Umbilical cord (tissue), 2 donors: ENCODE results near the gene TCEANC2. TPM values are rescaled to one million over a fixed set of nuclear protein-coding genes. Genes with fewer than 3 reads are reported as not detected.
"Not testable (repeated sequence)": the region's sequence is repeated elsewhere in the genome, so short reads cannot be mapped to it uniquely, and the experiment has no call there.

Experiments
- DNase-seq: peaks from one replicate; pipeline ENCODE4 v3.0.0-alpha.2; 2015; ENCODE audit warnings: low spot score
- total RNA-seq: library from RNA; depleted of rRNA; stranded (reverse); fragments of >200 nt; gene quantifications from one replicate; pipeline ENCODE4 v1.2.3, GENCODE V29; 2014; ENCODE audit warnings: low replicate concordance; ENCODE audit not compliant: insufficient read depth

TCEANC2 gene
- total RNA-seq, 1 donor from 2014 or later: 8.7 TPM

DNA sequence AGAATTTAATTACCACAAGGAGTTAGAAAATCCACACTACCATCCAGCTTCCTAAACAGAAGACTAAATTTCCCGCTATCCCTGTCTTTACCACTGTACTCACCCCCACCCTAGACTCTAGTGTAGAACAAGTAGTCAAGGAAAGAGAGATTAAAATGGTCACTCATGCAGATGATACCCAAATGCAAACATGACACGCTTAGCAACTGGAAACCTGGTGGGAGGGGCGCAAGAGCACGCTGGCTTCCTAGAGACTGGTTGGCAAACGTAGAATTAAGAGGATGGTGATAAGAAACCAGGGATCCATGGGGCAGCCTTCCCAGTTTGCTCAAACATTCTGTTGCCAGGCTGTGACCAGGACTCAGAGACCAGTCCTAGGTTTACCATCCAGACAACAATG, 25.6 kb upstream of the TCEANC2 start:
- DNase-seq: no peak

DNA sequence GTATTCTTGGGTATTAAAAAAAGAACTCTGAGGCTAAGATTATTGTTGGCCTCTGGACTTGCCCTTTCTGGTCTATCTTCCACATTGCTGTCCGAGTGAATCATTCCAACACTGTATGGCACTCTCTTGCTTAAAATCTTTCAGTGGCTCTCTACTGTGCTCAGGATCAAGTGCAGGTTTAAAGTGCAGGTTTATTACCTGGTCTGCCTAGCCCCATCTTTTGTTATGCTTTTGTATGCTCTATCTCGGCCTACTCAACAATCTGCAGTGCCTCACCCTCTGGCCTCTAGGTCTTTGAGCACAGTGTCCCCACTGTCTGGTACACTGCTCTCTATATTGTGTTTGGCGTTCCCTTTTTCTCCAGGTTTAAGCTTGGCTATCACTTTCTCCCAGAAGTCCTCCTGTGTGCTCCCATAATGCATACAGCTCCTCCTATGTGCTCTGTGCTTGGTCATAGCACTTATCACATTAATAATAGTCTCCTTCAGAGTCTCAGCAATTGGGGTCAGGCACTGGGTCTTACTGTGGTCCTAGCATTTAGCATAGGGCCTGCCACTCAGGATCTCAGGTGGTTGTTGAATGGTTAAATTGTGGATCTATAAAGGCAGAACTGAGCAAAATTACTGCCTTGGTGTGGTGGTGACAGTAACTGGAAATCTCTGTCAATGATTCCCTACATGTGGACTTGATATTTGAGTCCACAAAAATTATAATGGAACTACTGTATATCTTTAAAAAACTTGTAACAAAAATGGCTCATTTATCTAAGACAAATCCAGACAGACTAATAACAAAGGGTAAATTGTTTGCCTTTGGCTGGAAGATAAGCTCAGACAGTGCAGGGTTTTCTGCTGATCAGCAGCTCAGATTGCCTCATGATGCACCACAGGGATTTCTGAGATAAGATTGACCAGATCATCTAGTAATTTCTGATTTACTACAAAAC, 24.8 kb upstream of the TCEANC2 start:
- DNase-seq: no peak

DNA sequence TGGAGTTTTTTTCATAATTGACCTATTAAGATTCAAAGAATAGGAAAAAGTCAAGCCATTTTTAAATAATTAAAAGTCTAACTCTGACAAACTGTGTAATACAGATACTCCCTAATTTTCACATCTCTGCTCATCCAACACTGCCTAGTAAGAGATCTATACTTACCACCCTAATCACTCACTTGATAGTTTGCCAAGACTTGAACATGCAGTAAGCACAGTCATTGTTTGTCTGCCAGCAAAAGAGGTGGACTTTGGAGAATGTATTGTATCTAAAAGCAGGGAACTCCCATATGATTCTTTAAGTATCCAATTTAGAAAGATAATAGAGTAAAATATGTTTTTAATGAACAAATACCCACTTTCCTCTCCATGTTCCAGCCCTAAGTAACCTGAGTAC, 15.9 kb upstream of the TCEANC2 start:
- DNase-seq: no peak

DNA sequence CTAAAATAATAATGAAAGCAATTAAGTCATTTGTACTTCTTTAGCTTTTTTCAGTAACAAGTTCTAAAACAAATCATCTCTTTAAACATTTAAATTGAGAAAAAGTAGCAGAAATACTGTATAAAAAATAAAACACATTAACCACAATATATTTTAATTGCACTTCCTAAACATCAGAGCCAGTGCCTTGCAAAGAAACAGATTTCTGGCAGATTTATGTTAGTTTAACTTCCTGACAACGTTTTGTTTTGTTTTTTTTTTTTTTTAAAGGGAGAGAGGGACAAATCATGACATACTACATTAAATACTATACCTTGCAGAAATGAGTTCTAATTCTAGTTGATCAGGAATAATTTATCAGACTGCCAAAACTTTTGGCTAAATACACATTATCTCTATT, 11.6 kb upstream of the TCEANC2 start:
- DNase-seq: no peak

DNA sequence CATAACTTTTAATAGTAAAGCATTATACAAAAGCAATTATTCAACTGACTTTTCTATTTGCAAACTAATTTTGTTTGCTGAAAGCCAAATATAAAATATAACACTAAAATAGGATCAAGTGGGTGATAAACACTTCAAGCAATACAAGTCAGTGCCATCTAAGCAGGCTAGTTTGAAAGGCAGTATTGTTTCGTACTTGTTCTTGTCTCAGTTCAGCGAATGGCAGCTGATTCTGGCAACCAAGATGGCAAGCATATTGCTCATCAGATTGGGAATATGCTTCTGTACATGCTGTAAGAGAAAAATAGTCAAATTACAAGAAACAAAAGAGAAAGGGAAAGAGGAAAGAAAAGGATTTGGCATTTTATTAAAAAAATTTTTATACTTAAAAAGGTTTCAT, 7.9 kb upstream of the TCEANC2 start:
- DNase-seq: no peak

DNA sequence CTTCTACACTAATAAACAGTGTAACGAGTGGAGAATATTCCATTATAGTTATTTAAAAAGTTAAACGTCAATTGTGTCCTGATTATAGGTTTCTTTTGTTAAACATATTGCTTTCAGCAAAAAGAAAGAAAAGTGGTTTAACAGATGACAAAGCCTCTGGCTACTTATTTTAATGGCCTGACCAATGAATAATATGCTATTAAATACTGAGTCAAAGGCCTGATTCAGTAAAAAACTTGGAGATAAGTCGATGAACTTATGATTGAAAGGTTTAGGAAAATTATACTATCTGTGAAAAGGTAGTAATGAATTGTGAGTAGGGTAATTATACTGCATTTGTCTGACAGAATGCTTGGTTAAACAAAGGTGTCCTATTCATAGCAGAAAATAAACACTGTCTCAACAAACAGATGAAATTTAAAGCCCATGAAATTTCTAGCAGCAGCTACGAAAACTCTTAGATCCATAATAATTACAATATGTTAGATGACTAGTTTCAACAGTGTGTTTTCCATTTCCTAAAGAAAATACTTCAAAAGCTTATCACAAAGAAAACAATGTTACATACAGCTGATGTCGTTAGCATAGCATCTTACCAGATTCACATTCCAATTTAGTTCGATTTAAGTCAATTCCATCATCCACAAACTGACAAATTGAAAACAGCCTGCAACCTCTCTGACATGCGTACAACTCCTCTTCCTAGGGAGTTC, 6.6 kb upstream of the TCEANC2 start:
- DNase-seq: no peak

DNA sequence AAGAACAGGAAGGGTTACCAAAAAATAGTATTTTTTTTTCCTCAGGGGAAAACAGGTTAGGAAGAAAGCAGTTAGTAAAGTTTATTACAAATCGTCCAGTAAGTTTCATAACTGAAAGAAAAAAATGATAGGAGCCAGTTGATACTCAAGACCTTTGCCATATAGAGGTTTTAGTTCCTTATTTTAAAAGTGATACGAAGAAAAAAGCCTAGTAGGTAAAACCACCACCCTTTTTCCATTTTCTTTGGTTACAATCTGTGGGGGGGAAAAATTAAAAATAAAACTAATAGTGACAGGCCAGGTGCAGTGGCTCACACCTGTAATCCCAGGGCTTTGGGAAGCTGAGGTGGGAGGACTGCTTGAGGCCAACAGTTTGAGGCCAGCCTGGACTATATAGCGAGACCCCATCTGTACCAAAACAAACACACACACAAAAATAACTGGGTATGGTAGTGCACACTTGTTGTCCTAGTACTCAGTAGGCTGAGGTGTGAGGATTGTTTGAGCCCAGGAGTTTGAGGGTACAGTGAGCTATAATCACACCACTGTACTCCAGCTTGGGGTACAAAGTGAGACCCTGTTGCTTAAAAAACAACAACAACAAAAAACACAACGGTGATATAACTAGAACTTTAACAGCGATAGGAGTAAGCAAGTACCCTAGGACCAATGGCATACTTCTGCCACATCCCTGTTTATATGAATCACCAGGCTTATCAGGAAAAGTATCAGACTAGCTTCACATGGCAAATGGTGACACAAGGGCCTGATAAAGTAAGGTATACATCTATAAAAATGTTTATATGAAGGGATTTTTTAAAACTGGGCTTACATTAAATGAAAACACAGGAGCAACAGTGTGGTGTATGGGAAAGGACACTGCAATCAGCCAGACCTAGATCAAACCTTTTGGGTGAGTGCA, 5.8 kb upstream of the TCEANC2 start:
- DNase-seq: no peak

DNA sequence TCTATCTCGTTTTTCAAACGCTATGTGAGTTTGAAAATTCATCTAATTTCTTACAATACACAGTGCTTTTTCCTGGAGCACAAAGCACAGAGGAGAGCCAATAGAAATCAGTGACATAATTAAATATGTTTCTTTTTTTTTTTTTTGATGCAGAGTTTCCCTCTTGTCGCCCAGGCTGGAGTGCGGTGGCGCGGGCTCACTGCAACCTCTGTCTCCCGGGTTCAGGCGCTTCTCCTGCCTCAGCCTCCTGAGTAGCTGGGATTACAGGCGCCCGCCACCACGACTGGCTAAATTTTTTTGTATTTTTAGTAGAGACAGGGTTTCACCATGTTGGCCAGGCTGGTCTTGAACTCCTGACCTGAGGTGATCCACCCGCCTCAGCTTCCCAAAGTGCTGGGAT, 3.0 kb upstream of the TCEANC2 start:
- not testable (repeated sequence) for DNase-seq

DNA sequence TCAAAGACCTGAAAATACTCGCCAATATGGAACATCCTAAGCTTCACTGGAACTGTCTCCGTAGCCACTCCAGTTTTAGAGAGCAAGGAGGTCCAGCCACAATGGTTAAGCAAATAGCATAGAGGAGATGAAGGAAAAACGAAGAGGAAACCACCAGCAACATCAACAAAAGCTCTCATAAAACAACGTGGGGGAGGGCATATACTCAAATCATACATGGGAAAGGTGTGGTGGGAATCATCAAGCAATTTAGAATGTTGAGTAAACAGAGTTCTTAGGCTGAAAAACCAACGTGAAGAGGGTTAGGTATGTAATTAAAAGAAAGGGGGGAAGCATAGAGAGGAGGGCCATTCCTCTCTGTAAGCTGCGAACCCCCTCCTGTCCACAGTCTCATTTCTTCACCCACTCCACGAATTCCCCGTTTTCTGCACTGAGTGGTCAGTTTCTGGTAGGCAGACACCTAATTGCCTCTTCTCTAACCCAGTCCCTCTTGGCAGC, 1.4 kb upstream of the TCEANC2 start:
- DNase-seq: peak; percentile 36

DNA sequence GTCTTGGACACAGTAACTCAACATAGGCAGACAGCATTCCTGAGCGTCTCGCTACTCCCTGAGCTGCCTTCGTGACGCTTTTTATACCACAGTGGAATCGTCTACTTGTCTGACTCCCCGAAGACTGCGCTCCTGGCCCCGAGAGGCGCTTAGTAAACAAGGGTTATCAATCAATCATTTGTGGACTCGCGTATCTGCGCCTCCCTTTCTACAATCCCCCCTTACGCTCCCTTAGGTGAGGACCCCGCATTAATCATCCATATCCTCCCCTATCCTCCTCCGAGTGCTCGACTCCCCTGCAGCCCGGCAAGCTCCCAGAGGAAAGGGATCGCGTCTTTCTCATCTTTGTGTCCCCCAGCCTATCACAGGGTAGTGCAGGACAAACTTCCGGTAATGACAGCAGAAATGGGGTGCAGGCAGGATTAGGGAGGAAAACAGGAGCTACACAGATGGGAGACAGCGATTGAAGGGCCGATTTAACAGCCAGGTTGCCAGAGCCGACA, 926 bp upstream of the TCEANC2 start:
- peak; percentile 81 for DNase-seq

DNA sequence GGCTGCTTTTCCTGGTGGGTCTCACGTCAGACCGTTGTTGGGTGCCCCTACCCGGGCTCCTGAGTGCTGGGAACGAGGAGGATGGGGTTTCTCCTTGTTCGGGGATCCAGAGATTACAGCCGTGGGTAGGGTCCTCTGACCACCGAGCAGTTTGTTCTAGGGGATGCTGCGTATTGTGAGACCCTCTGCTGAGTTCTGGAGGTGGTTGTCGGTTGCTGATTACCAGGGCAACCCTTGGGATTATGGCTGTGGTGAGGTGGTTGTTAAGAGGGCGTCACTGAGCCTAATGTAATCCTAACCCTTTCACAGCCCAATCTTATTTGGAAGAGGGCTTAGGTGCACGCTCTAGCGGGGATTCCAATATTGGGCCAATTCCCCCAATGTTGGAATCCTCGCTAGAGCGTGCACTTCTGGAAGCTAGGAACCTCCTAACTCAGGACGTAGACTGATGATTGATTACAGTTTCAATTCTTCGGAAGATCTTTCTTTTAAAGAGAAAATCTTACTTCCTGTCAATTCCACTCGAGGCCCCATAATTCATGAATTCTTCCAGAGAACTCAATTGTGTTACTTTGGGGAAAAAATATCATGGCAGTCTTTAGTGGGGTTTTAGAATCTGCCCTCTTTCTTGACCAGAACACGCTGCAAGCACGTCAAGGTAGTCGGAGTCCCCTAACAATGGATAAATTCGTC, 483 bp downstream of the TCEANC2 start:
- DNase-seq: no peak

DNA sequence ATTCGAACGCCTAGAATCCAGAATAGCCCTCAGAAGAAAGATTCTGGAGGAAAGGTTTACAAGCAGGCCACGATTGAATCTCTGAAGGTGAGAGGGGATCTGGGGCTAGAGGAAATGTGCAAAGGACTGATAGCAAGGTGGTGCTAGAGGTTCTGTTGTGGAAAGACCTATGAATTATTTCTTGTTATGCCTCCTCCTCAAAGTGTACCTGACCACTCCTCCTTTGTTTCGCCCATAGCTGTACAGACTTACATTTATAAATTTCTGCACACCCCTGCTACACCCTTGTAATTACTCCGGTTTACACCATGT, 986 bp downstream of the TCEANC2 start:
- no peak for DNase-seq

DNA sequence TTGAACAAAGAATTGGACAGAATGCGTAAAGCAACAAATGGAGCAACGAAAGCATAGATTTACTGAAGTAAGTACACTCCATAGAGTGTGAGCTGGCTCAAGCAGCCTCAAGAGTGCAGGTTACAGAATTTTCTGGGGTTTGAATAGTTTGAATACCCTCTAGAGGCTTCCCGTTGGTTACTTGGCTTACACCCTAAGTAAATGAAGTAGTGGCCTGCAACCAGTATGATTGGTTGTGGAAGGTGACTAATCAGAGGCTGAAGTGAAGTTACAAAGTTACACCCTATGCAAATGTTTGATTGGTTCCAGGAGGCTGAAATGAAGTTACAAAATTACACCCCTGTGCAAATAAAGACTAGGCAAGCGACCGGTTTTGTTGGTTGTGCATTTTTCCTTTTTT, 10.9 kb downstream of the TCEANC2 start:
- no peak for DNase-seq

DNA sequence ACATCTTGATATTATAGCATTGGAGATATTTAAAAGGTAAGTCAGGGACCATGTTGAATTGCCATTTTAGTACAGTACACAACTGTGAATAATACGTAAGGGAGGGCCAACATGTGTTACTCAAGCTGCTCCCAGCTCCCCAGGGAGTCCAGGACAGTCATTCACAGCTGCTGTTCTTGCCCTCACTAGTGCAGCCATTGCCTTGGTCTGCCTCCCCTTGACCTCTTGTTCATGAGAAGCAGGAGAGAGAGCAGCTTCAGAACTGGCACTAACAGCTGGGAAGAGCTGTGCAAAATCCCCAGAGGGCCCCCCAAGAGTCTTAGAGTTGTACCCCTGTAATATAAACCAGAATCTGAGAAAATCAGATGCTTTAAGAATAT, 16.4 kb downstream of the TCEANC2 start:
- no peak for DNase-seq

DNA sequence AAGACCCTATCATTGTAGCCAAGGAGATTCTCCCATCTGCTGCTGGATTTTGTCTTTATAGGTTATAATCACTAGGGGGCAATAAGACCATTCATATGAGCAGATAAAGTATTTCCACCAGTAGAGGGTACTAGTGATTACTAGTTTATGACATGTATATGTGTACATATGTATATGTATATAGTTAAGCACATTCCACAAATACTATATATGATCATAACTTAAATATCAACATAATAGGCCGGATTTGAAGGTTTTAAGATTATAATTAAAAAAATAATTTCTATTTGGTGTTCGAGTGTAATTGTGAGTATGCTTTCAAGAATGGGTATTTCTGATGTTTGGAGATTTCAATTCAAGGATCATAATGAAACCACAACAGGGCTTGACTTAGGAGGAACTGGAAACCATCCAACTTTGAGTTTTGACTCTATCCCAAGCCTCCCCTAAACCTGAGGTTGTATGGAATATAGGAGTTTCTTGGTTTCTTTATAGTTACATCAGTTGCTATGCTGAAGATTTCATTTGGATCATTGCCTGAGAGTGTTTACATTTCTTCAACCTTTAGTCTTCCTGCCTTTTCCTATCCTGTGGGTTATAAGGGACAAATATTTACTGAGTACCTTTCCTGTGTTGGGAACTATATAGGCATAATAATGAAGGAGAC, 16.9 kb downstream of the TCEANC2 start:
- peak; percentile 64 for DNase-seq

DNA sequence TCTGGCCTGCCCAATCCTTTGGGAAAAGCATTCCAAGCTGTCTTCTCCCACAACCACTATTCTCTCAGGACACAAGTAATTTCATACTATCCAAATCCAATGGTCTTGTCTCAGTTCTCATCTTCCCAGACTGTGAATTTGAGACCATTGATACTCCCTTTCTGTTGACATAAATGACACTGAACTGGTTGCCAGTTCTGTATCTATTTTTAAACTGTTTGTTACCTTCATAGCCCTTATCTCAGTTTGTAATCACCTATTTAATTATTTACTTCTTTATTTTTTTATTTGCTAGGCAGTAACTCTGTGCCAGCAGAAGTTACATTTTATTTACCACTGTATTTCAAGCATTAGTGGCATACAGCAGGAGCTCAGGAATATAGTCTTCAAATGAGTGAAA, 24.0 kb downstream of the TCEANC2 start:
- no peak for DNase-seq

DNA sequence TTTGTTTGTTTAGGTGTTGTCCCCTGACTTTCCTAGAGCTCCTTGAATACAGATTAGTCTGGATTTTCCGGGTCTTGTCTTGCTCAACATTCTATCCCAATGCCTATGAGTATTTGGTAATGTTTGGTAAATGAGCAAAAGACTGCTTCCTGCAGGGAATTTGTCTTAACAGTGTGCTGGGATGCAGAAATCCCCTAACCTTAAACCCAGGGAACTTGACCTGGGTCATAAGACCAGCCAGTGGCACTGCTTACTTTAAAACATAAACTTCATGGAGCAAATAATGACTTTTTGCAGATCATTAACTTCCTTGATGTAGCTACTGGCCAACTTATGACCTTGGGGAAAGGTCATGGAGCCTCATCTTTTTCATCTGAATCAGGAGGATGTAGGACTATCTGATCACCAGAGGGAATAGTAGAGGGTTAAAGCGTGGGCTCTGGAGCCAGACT, 27.2 kb downstream of the TCEANC2 start:
- DNase-seq: no peak

DNA sequence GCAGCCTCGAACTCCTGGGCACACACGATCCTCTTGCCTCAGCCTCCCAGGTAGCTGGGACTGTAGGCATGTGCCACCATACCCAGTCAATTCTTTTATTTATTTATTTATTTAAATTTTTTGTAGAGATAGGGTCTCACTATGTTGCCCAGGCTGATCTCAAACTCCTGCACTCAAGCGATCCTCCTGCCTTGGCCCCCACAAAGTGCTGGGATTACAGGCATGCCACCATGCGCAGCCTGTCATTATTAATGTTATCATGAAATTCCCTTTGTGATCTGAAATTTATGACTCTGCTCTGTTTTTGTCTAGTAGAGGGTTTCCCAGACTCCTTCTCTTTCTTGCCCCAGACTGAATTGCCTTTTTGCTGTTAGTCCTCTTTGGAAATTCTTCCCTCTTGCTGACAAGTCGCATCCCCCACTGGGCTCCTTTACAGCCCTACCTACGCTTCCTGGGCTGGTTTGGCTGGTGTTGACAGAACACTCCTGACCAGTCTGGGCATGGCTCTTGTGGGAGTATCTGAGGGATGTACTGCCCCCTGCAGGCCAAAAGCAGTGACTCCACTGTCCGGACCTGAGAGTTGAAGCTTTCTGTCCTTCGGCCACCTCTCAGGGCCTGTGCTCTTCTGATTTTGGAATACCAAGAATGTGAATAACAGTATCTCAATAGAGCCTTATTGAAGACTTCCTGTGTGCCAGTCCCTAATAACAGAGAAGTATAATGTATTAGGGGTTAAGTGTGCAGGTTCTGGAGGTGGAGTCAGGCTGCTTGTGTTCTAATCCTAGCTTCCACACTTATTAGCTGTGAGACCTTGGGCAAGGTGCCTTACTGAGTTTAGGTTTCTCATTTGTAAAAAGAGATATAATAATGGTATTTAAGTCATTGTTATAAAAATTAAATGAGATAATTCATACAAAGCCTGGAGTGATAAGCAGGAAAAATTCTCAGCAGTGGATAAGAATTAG, 28.2 kb downstream of the TCEANC2 start:
- peak; percentile 28 for DNase-seq

DNA sequence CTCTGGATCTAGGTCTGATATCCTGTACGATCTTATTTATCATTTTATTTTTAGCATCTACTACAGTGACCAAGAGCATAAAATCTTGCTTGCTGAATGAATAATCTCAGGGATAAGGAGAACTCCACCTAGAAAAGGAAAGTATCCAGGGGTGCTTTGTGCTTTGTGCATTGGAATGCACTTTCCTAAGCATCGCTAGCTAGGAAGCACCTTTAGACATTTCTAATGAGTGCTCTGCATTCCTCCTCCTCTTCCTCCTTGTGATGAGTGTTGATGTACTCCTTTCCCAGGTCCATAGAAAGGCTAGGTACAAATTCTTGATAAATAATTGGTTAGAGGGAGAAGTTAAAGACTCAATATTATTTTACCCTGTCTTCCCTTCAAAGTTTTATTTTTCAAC, 31.4 kb downstream of the TCEANC2 start:
- no peak for DNase-seq
